CD4-positive, alpha-beta T cell treated with Interleukin-12 subunit alpha and Interleukin-12 subunit beta, for 1 hour (primary cell): ENCODE data around the gene SOBP.
"Not testable (repeated sequence)": the region's sequence is repeated elsewhere in the genome, so short reads cannot be mapped to it uniquely, and the experiment has no call there.

Experiments used
- DNase-seq: peaks from one replicate; pipeline ENCODE4 v3.0.0-alpha.2; 2020

Gene SOBP

GRCh38 chr6:107524626-107525025 lies 34.7 kb downstream of the SOBP start:
- no peak for DNase-seq

- DNase-seq: no peak
These were observed 42.0 kb downstream of the SOBP start for GRCh38 chr6:107531868-107532267.

- no peak for DNase-seq
These were observed 42.8 kb downstream of the SOBP start for GRCh38 chr6:107532706-107533105.

DNA sequence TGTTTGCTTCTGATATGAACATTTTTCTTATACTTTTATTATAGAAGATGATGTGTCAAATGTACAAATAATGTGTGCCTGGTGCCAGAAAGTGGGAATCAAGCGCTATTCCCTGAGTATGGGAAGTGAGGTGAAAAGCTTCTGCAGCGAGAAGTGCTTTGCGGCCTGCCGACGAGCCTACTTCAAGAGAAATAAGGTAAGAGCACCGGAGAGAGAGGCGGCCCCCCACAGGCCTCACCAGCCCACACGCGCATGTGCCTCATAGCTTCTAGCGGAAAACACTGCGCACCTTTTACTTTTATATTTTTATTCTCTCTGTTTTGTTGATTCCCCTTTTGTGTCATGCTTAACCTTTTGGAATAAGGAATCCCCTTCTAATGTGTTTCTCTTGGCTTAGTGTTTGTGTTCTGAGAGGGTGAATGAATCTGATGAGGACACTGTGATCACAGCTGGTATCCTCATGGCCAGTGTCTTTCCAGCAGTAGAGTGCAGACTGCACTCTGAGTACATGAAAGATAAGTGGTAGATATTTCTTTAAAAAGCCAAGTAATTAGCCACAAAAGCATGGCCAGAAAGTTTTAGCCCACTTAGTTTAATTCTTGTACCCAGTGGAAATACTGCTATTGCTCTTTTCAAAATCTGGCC lies 43.6 kb downstream of the SOBP start:
- DNase-seq: no peak

DNA sequence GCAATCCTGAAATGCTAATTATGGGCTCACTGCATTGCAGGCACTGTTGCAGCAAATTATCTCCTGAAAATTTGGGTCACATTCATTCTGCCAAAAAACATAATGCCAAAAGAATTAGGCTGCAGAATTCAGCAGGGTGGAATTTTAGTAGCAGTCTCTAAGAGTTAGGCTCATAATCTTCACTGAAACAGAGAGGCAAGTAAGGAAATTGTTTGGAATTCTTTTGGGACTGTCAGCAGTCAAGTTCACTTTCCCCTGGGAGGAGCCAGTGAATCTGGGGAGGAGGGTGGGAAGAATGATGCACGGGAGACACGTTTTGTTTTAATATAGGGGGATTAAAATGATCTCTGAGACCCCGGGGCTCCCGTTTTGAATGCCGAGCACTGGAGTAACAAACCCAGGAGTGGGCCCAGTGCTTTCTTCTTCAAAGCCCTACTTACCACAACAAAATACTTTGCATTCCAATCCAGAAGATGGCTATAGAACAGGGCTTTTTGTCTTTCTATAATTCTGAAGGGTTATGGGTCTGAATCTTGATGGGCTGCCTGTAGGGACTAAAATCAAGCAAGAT lies 44.7 kb downstream of the SOBP start:
- DNase-seq: no peak

DNA sequence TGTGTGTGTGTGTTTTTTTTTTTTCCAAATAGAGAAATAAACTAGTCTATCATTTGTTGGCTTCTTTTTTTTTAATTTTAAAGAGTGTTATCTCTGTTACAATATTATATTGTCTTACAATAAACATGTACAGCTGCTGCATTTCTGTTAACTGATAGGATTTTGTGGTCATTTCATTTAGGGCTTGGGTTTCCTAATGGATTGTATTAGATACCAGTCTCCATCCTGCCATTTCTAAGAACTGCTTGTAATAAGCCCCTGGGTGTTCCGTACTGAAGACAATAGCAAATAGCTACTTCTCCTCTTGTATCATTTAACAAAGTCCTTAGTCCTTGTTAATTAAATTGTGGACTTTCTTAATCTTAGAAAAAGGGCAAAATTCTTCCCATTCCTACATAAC lies 45.7 kb downstream of the SOBP start:
- no peak for DNase-seq

GRCh38 chr6:107536180-107536961 lies 46.5 kb downstream of the SOBP start:
- no peak for DNase-seq

DNA sequence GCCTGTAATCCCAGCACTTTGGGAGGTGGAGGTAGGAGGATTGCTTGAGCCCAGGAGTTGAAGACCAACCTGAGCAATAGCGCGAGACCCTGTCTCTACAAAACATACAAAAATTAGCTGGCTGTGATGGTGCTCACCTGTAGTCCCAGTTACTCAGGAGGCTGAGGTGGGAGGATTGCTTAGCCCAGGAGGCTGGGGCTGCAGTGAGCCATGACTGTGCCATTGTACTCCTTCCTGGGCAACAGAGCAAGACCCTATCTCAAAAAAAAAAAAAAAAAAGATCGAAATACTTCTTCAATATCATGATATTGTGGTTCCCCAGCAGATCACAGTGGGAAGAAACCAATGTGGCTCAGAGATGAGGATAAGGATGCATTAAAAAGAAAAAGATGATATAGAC lies 47.6 kb downstream of the SOBP start:
- no peak for DNase-seq

DNA sequence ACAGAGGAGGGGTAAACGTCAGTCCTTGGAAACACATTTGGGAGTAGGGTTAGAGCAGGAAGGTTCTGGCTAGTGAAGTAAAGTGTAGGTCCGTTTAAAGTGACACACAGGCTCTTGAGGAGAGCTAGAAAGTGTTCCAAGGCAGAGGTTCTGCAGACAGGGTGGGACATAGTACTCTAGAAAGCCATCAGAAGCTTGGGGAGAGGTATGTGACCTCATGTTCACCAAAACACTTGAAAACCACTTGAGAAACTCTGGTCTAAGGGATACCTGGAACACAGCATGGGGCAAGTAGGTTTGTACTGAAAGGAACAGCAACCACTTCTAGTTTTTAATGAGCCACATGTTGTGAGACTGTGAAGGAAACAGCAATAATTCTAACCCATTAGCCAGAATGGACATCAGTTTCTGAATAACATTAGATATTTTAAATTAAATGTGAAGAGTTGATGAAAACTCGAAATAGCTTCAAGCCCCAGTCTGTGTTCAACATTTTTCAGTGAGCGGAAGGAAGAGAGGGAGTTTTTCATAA lies 49.0 kb downstream of the SOBP start:
- DNase-seq: no peak

- DNase-seq: no peak
These were observed 49.5 kb downstream of the SOBP start for GRCh38 chr6:107539409-107539808.

GRCh38 chr6:107539849-107540464 lies 50.0 kb downstream of the SOBP start:
- DNase-seq: no peak

- DNase-seq: no peak
These were observed 50.5 kb downstream of the SOBP start for GRCh38 chr6:107540465-107540857.

DNA sequence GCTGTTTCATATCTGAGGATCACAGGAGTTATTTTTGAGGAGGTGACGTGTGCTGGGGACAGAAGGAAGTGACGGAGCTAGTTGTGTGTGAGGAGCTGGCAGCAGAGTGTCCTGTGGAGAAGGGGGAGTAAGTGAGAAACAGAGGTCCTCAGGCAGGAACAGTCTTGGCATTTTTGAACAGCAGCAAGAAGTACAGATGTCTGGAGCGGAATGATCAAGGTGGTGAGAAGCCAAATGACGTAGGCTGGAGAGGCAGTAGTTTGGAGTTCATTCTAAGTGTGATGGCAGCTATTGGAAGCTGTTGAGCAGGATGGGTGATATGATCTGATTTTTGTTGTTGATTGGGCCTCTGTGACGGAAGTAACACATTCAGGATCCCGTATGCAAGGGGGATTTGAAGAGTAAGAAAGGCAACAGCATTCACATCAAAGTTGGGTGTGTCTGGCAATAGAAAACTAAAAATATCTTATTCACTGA lies 52.3 kb downstream of the SOBP start:
- DNase-seq: no peak

- DNase-seq: no peak
These were observed 53.2 kb downstream of the SOBP start for GRCh38 chr6:107543088-107543487.

DNA sequence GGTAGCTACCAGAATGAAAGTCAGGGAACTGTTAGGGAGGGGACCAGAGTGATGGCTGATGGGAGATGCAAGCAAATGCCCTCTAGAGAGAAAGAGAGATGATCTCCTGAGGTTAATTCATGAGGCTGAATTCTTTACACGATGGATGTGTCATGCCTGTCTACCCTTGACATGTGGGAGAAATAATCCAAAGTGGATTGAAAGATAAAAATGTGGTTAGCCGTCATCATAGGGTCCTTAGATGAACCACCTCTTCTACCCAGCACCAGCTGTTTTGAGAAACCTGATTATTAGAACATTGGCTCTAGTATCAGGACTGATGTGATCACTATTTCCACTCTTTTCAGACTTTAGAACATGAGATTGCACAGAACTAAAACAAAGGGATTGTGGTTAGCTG lies 53.6 kb downstream of the SOBP start:
- no peak for DNase-seq

- no peak for DNase-seq
These were observed 55.8 kb downstream of the SOBP start for GRCh38 chr6:107545763-107546162.

DNA sequence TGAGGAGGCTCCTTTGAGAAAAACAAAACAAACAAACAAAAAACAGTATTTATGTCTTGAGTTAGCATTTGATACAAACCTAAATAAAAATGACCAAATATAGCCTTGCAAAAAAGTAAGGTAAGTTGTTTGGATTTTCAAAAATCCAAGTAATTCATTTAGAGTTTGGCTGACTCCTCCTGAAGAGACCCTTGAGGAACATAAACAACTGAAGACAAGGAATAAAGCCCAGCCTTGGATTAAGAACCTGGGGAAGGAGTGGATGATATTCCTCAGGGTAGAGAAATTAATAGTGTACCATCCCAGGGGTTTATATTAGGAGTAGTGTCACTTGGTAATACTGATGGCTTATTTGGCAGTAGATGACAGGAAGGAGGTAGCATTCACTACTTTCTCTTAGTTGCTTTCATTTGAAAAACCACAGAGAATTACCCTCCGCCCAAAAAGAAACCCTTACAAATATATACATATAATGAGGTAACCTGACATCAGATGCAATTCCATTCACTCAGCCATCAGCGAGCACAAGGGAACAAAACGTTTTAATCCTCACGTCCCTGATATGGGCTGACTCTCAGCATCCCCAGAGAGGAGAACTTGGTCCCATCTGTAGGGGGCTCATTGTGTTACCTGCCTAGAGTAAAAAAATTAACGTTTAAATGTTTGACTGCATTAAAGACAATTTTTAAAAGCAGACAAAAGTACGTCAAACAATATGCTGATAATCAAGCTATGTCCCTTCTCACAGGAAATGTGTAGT lies 57.0 kb downstream of the SOBP start:
- no peak for DNase-seq

DNA sequence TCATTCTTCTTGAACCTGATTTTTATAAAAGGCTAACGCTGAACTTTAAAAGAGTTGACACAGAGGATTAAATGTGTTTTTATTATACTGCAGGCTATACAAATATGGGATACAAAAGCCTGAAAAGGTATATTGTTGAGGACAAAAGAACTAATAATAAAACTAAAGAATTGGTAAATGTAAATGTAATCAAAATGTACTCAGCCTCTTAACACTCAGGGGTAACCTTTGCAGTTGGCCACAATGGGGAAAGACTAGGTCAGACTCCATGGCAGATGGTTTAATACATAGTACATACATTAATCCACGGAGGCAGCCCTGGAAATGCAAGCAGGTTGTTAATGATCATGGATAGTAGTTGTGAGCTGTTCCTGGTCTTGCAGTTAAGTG lies 57.5 kb downstream of the SOBP start:
- no peak for DNase-seq

DNA sequence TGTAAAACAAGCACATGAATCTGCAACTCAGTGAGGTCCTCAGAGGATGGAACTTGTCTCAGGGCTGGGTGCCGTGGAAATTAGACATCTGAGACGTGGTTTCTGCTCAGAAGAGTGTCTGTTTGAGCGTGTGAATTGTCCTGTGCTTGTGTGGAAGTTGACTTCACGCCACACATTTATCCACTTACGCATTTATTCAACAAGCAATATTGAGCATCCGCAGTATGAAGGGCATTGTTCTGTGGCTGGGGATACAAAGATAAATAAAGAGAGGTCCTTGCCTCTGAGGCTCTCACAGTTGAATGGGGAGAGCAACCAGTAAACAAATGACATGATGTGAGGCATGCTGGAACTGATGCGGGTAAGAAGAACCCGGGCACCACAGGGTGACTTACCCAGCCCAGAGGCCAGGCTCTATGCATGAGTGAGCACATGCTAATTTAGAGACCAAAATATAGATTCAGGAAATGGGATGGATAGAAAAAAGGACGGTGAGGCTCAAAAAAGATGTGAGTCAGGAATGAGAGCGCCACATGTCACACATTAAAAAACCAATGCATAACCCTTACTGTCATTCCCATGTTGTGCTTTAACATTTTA lies 60.4 kb downstream of the SOBP start:
- no peak for DNase-seq

- no peak for DNase-seq
These were observed 61.0 kb downstream of the SOBP start for GRCh38 chr6:107550906-107551305.

DNA sequence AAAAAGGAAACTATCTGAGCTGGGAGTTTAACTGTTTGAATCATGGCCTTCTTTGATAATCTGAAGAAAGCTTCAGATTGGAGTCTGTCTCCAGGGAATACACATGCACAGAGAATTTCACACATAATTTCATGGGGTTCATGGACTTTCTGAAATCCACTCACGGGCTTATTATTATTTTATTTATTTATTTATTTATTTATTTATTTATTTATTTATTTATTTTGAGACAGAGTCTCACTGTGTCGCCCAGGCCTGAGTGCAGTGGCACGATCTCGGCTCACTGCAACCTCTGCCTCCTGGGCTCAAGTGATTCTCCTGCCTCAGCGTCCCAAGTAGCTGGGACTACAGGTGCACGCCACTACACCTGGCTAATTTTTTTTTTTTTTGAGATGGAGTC lies 63.2 kb downstream of the SOBP start:
- not testable (repeated sequence) for DNase-seq

DNA sequence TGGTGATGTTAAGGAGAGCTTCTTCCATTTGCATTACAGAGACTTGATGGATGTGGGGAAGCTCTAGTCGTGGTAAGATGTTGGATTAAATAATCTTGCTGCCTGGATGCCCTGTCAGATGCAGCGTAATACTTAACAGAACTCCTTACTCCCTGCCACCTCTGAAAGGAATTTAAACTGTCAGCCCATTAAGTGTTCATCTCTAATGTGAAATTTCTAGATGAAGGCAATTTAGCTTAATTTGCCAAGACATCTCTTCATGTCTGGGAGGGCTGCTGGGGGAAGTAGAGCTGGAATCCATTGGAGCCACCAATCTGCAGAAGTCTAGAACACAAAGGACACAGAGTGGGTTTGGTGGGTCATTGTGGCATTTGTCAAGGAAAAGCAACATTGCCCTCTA lies 64.4 kb downstream of the SOBP start:
- DNase-seq: no peak
